Upper lobe of left lung (tissue), 6 donors: ENCODE measurements around the gene MED25. TPM values are rescaled to one million over a fixed set of nuclear protein-coding genes. Genes with fewer than 3 reads are reported as not detected.

ENCODE experiments used
- ATAC-seq, 2 donors: fragments of 200-7000 bp; cut with Tn5 transposase; one replicate each; pipeline ENCODE4 v1.9.1; 2022; ENCODE audit warnings: mild to moderate bottlenecking in 2 of 2, moderate library complexity in 2 of 2; ENCODE audit not compliant: low FRiP score in 2 of 2
- DNase-seq, 2 donors: peaks; one replicate each; pipeline ENCODE4 v3.0.0-alpha.2; 2019 to 2020
- H3K27ac ChIP-seq, 4 donors: fragments of 200-600 bp; sonication (generic); one replicate each; pipeline ENCODE4 v1.5.1; 2016 to 2019
- H3K27me3 ChIP-seq, 4 donors: fragments of 200-600 bp; sonication (generic); one replicate each; pipeline ENCODE4 v1.5.1; 2017 to 2019
- H3K36me3 ChIP-seq, 4 donors: fragments of 200-600 bp; sonication (generic); one replicate each; pipeline ENCODE4 v1.5.1; 2016 to 2019
- H3K4me1 ChIP-seq, 4 donors: fragments of 200-600 bp; sonication (generic); one replicate each; pipeline ENCODE4 v1.5.1; 2018 to 2019
- H3K4me3 ChIP-seq, 4 donors: fragments of 200-600 bp; sonication (generic); one replicate each; pipeline ENCODE4 v1.5.1; 2017 to 2019; ENCODE audit warnings: mild to moderate bottlenecking in 2 of 4, moderate library complexity in 1 of 4
- H3K9me3 ChIP-seq, 4 donors: fragments of 200-600 bp; sonication (generic); one replicate each; pipeline ENCODE4 v1.5.1; 2018 to 2019
- CTCF ChIP-seq, 6 experiments: fragments of 450-650 bp in 4 of 6; fragments of 200-600 bp in 2 of 6; sonication (generic) in 2 of 6; IDR thresholded peaks; one replicate each; pipeline ENCODE4 v1.5.1; 2016 to 2019; ENCODE audit warnings: antibody characterized with exemption in 6 of 6
- EP300 ChIP-seq, 4 donors: sonication (generic); formaldehyde crosslinking; IDR thresholded peaks; one replicate each; pipeline ENCODE4 v1.5.1; 2017; ENCODE audit warnings: antibody characterized with exemption in 4 of 4, control low read depth in 2 of 4
- POLR2A ChIP-seq, 4 donors: fragments of 450-650 bp; IDR thresholded peaks; one replicate each; pipeline ENCODE4 v1.5.1; 2016 to 2017; ENCODE audit warnings: antibody characterized with exemption in 4 of 4, mild to moderate bottlenecking in 2 of 4
- POLR2AphosphoS5 ChIP-seq, 2 donors: sonication (generic); formaldehyde crosslinking; IDR thresholded peaks; one replicate each; pipeline ENCODE4 v1.5.1; 2017; ENCODE audit warnings: antibody characterized with exemption in 2 of 2
- WGBS, 2 donors: methylation state at CpG; one replicate each; pipeline ENCODE4 v1.1.5; 2017 to 2018; 5-methylcytosine and 5-hydroxymethylcytosine counted together
- total RNA-seq, 6 donors: library from RNA; depleted of rRNA in 4 of 6; stranded (reverse); fragments of >200 nt in 4 of 6; gene quantifications; one replicate each; pipeline versions ENCODE4 v1.1.0 to v1.2.1, GENCODE V29; 2016 to 2021
- donor health status: DM: no; HTN: no; CAD: no; lungs with moderate emphysema.
- donor health status: DM: no; HTN: yes; CAD: no; lungs with severe emphysema.

The MED25 gene
- total RNA-seq, 6 donors from 2014 or later, result 41.7 to 110 (median 61.2) TPM

- Histone ChIP-seq H3K36me3 (peaks cover 7 to 65% (median 52%) of the 10 kb centered on the region in 4 donors), H3K4me3 (no peak overlapping the region), H3K27me3 (no peaks in the 10 kb centered on the region), H3K4me1 (no peaks in the 10 kb centered on the region), H3K9me3 (no peaks in the 10 kb centered on the region), H3K27ac (no peak overlapping the region)
- DNase-seq (no peak), ATAC-seq (no peak)
- whole genome bisulfite sequencing, 2 donors, result 89 to 95% methylated on average over 11 of the region's 11 CpGs
- no peak for TF ChIP-seq EP300 (IDR thresholded peaks at IDR 0.05)
- no peak for TF ChIP-seq POLR2A (IDR thresholded peaks at IDR 0.05)
- TF ChIP-seq CTCF (IDR thresholded peaks at IDR 0.05), result no peak
- TF ChIP-seq POLR2AphosphoS5 (IDR thresholded peaks at IDR 0.05), result no peak
Measured at GRCh38 chr19:49839713-49840112, 21.6 kb downstream of the MED25 start.

GRCh38 chr19:49840321-49840720 is 22.2 kb downstream of the MED25 start:
- ATAC-seq (no peak), DNase-seq (no peak)
- Histone ChIP-seq H3K9me3 (no peaks in the 10 kb centered on the region), H3K36me3 (peaks cover 3 to 59% (median 46%) of the 10 kb centered on the region in 4 donors), H3K4me3 (no peak overlapping the region), H3K27ac (no peak overlapping the region), H3K4me1 (no peaks in the 10 kb centered on the region), H3K27me3 (no peaks in the 10 kb centered on the region)
- no peak for TF ChIP-seq CTCF (IDR thresholded peaks at IDR 0.05)
- TF ChIP-seq POLR2A (IDR thresholded peaks at IDR 0.05), result no peak
- TF ChIP-seq POLR2AphosphoS5 (IDR thresholded peaks at IDR 0.05), result no peak
- TF ChIP-seq EP300 (IDR thresholded peaks at IDR 0.05), result no peak
- WGBS, 2 donors, result 81 to 88% methylated on average over 11 of the region's 11 CpGs

GRCh38 chr19:49840736-49841249 is 22.7 kb downstream of the MED25 start:
- no peaks in the 10 kb centered on the region for H3K27me3 ChIP-seq
- no peaks in the 10 kb centered on the region for H3K4me1 ChIP-seq
- WGBS, 2 donors, result 78 to 85% methylated on average over 17 of the region's 17 CpGs
- no peak for DNase-seq
- H3K9me3 ChIP-seq, result no peaks in the 10 kb centered on the region
- peaks cover 3 to 54% (median 41%) of the 10 kb centered on the region in 4 donors for H3K36me3 ChIP-seq
- no peak for TF ChIP-seq EP300 (IDR thresholded peaks at IDR 0.05)
- TF ChIP-seq POLR2AphosphoS5 (IDR thresholded peaks at IDR 0.05), result no peak
- TF ChIP-seq CTCF (IDR thresholded peaks at IDR 0.05), result no peak
- TF ChIP-seq POLR2A (IDR thresholded peaks at IDR 0.05), result no peak
- no peak overlapping the region for H3K27ac ChIP-seq
- ATAC-seq, result no peak
- H3K4me3 ChIP-seq, result no peak overlapping the region

- DNase-seq, result no peak
- Histone ChIP-seq H3K27me3 (no peaks in the 10 kb centered on the region), H3K27ac (no peak overlapping the region), H3K36me3 (peaks cover 3 to 30% (median 18%) of the 10 kb centered on the region in 4 donors), H3K9me3 (no peaks in the 10 kb centered on the region), H3K4me1 (peaks cover 0 to 4% (median 2%) of the 10 kb centered on the region in 4 donors), H3K4me3 (no peak overlapping the region)
- TF ChIP-seq POLR2A (IDR thresholded peaks at IDR 0.05) (no peak), CTCF (IDR thresholded peaks at IDR 0.05) (no peak), POLR2AphosphoS5 (IDR thresholded peaks at IDR 0.05) (no peak), EP300 (IDR thresholded peaks at IDR 0.05) (no peak)
- WGBS, 2 donors, result 81 to 84% methylated on average over 3 of the region's 3 CpGs
- ATAC-seq, result no peak
Measured at GRCh38 chr19:49843265-49843664, 25.2 kb downstream of the MED25 start.
